Activated effector memory CD4-positive, alpha-beta T cell treated with Interleukin-2 at 50 U/mL for 16 hours (primary cell): ENCODE results near the gene HIVEP2.
"Not testable (repeated sequence)": the region's sequence is repeated elsewhere in the genome, so short reads cannot be mapped to it uniquely, and the experiment has no call there.

Experiments
- DNase-seq: peaks from one replicate; pipeline ENCODE4 v3.0.0-alpha.2; 2020

The HIVEP2 gene

GRCh38 chr6:142945049-142945445 lies at the start of gene HIVEP2:
Gene HIVEP2, minus strand, starts transcription at chr6:142945176. Its CDS starts 170,438 bp downstream, at chr6:142774738.
- peak; percentile 68 for DNase-seq

- no peak for DNase-seq
These were observed 49.0 kb upstream of the HIVEP2 start for GRCh38 chr6:142993977-142994376.

GRCh38 chr6:142987490-142987889 lies 42.5 kb upstream of the HIVEP2 start:
- DNase-seq = no peak

- DNase-seq = no peak
These were observed 40.3 kb upstream of the HIVEP2 start for GRCh38 chr6:142985281-142985680.

- no peak for DNase-seq
These were observed 39.4 kb upstream of the HIVEP2 start for GRCh38 chr6:142984386-142984785.

GRCh38 chr6:142975365-142975764 lies 30.4 kb upstream of the HIVEP2 start:
- DNase-seq = no peak

- DNase-seq = not testable (repeated sequence)
These were observed 26.0 kb upstream of the HIVEP2 start for GRCh38 chr6:142970941-142971340.

- no peak for DNase-seq
These were observed 23.6 kb upstream of the HIVEP2 start for GRCh38 chr6:142968601-142969000.

- DNase-seq = no peak
These were observed 21.3 kb upstream of the HIVEP2 start for GRCh38 chr6:142966294-142966693.

- no peak for DNase-seq
These were observed 20.2 kb upstream of the HIVEP2 start for GRCh38 chr6:142965164-142965563.

GRCh38 chr6:142960098-142960497 lies 15.1 kb upstream of the HIVEP2 start:
- DNase-seq = no peak

GRCh38 chr6:142958343-142958742 lies 13.4 kb upstream of the HIVEP2 start:
- DNase-seq = no peak

GRCh38 chr6:142956726-142957125 lies 11.8 kb upstream of the HIVEP2 start:
- no peak for DNase-seq

- no peak for DNase-seq
These were observed 9.9 kb upstream of the HIVEP2 start for GRCh38 chr6:142954844-142955243.

GRCh38 chr6:142953373-142954273 lies 8.6 kb upstream of the HIVEP2 start:
- DNase-seq = no peak

- no peak for DNase-seq
These were observed 7.6 kb upstream of the HIVEP2 start for GRCh38 chr6:142952614-142953013.

GRCh38 chr6:142950291-142950690 lies 5.3 kb upstream of the HIVEP2 start:
- DNase-seq = no peak

GRCh38 chr6:142947714-142948480 lies 2.9 kb upstream of the HIVEP2 start:
- no peak for DNase-seq

- DNase-seq = peak; percentile 70
These were observed 2.1 kb upstream of the HIVEP2 start for GRCh38 chr6:142946924-142947713.

GRCh38 chr6:142946181-142946923 lies 1.4 kb upstream of the HIVEP2 start:
- peak; percentile 77 for DNase-seq

- peak; percentile 38 for DNase-seq
These were observed 637 bp upstream of the HIVEP2 start for GRCh38 chr6:142945446-142946180.
